Fibroblast of pulmonary artery (primary cell): ENCODE measurements around the gene ACSM2A.
"Not testable (repeated sequence)": the region's sequence is repeated elsewhere in the genome, so short reads cannot be mapped to it uniquely, and the experiment has no call there.

ENCODE experiments used
- DNase-seq: peaks from one replicate; pipeline ENCODE4 v3.0.0-alpha.2; 2010; ENCODE audit warnings: low read depth
- H3K4me3 ChIP-seq: replicated peaks from 2 replicates; pipeline ENCODE4 v1.5.1; 2011; ENCODE audit warnings: low read depth, mild to moderate bottlenecking, control low read depth, low read length, moderate library complexity
- CTCF ChIP-seq: IDR thresholded peaks from 2 replicates; pipeline ENCODE4 v1.5.1; 2011; ENCODE audit warnings: mild to moderate bottlenecking, control low read depth, low read length, inconsistent platforms; ENCODE audit errors: missing control alignments

ACSM2A gene

GRCh38 chr16:20451364-20451763 lies at the start of gene ACSM2A:
Gene ACSM2A (plus strand): TSS chr16:20451521. CDS start chr16:20460115, 8,594 bp downstream.
- not testable (repeated sequence) for H3K4me3 ChIP-seq, DNase-seq

- no peak overlapping the region for H3K4me3 ChIP-seq
- no peak for DNase-seq
- TF ChIP-seq CTCF = no peak
These were observed 48.7 kb upstream of the ACSM2A start for GRCh38 chr16:20402651-20403050.

GRCh38 chr16:20404637-20405036 lies 46.7 kb upstream of the ACSM2A start, which contains the start of gene PDILT:
Gene PDILT (minus strand): TSS chr16:20404737. CDS start chr16:20399300, 5,437 bp downstream.
- DNase-seq = no peak
- TF ChIP-seq CTCF = no peak
- no peak within 1 kb of the TSS for H3K4me3 ChIP-seq

GRCh38 chr16:20409398-20410120 lies 41.8 kb upstream of the ACSM2A start, which contains the start of gene ACSM5:
Gene ACSM5 (plus strand): TSS chr16:20409534. CDS start chr16:20411485, 1,951 bp downstream.
- DNase-seq = no peak

GRCh38 chr16:20410121-20410723 lies 41.1 kb upstream of the ACSM2A start:
- TF ChIP-seq CTCF = no peak
- H3K4me3 ChIP-seq = no peak overlapping the region
- no peak for DNase-seq

More at GRCh38 chr16:20409398-20410120, 41.8 kb upstream of the ACSM2A start, which contains the start of gene ACSM5:
- no peak within 1 kb of the TSS for H3K4me3 ChIP-seq
- no peak for TF ChIP-seq CTCF

- no peak for TF ChIP-seq CTCF
These were observed 40.3 kb upstream of the ACSM2A start for GRCh38 chr16:20411055-20411454.

GRCh38 chr16:20415541-20415940 lies 35.8 kb upstream of the ACSM2A start:
- TF ChIP-seq CTCF = no peak
- DNase-seq = no peak
- no peak overlapping the region for H3K4me3 ChIP-seq

More at GRCh38 chr16:20411055-20411454, 40.3 kb upstream of the ACSM2A start:
- DNase-seq = no peak
- H3K4me3 ChIP-seq = no peak overlapping the region

GRCh38 chr16:20419093-20419492 lies 32.2 kb upstream of the ACSM2A start:
- DNase-seq, H3K4me3 ChIP-seq: not testable (repeated sequence)

- not testable (repeated sequence) for H3K4me3 ChIP-seq, DNase-seq
These were observed 29.6 kb upstream of the ACSM2A start for GRCh38 chr16:20421748-20422147.

GRCh38 chr16:20423772-20424128 lies 27.6 kb upstream of the ACSM2A start:
- not testable (repeated sequence) for H3K4me3 ChIP-seq, DNase-seq
